NCI-H460 (cell line): ENCODE results near the gene TANGO6. TPM values are rescaled to one million over a fixed set of nuclear protein-coding genes. Genes with fewer than 3 reads are reported as not detected.
"Not testable (repeated sequence)": the region's sequence is repeated elsewhere in the genome, so short reads cannot be mapped to it uniquely, and the experiment has no call there.

Source experiments
- DNase-seq: peaks from one replicate; pipeline ENCODE4 v3.0.0-alpha.2; 2016; ENCODE audit warnings: low read depth; ENCODE audit errors: extremely low read depth
- total RNA-seq: library from RNA; depleted of rRNA; stranded (reverse); fragments of >200 nt; shearing (Covaris generic); gene quantifications from 2 replicates; pipeline ENCODE4 v1.2.3, GENCODE V29; 2014

TANGO6 gene
- total RNA-seq, 1 experiment from 2014 or later, result 22.6 TPM

DNA sequence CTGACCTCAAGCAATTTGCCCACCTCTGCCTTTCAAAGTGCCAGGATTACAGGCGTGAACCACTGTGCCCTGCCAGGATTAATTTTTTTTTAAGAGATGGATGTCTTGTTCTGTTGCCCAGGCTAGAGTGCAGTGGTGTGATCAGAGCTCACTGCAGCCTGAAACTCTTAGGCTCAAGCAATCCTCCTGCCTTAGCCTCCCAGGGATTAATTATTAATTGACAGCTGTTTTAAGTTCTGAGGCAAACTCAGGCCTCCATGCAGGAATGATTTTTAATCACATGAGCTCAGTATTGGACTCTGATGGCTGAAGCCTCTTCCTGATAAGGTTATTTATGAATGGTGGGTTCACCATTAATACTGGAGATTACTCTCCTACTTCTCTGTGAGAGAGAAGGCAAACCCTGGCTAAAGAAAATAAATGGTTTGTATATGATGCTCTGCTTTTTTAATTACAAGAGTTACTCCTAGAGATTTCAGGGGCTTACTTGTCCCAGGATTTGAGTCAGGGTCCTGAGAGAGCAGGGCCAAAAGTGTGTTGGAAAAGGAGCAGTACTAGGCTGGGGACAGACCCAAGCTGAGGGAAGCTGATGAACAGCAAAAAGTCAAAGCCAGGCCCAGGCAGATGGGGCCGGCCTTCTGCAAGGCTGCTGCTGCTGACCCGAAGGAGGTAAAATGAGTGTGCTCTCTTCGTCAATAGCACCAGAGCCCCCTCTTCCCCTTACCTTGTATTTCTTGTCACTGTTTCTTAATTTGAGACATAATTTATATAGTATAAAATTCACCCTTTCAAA lies 205.2 kb downstream of the TANGO6 start:
- no peak for DNase-seq

GRCh38 chr16:69049146-69049545 lies 205.8 kb downstream of the TANGO6 start:
- DNase-seq, result no peak

- DNase-seq, result no peak
Observed at GRCh38 chr16:69049603-69050375, 206.5 kb downstream of the TANGO6 start.

DNA sequence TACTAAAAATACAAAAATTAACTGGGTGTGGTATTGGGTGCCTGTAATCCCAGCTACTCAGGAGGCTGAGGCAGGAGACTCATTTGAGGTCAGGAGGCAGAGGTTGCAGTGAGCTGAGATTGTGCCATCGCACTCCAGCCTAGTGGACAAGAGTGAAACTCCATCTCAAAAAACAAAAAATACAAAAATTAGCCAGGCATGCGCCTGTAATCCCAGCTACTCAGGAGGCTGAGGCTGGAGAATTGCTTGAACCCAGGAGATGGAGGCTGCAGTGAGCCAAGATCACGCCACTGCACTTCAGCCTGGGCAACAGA lies 208.1 kb downstream of the TANGO6 start:
- DNase-seq, result not testable (repeated sequence)

DNA sequence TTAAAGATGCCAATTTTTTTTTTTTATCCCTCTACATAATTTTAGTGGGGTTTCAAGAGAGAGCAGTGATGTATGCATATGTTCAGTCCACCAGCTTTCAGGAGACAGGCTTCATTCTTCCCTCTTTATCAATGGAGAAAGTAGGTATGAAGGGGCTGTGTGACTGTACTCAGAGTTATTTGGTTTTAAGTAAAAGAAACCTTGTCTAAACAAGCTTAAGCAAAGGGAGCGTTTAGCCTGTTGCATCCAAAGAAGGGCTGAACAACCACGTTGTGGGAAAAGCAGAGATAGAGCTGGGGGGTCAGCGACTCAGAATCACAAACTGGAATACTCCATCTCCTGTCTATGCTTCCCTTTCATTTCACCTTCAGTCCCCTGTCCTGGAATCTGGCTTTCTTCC lies 211.7 kb downstream of the TANGO6 start:
- no peak for DNase-seq

GRCh38 chr16:69055980-69056379 lies 212.6 kb downstream of the TANGO6 start:
- DNase-seq, result no peak

GRCh38 chr16:69056421-69056820 lies 213.1 kb downstream of the TANGO6 start:
- no peak for DNase-seq

- peak; percentile 20 for DNase-seq
Observed at GRCh38 chr16:69057400-69058378, 214.4 kb downstream of the TANGO6 start.

- DNase-seq, result not testable (repeated sequence)
Observed at GRCh38 chr16:69063491-69063890, 220.2 kb downstream of the TANGO6 start.

- DNase-seq, result no peak
Observed at GRCh38 chr16:69064124-69064763, 220.9 kb downstream of the TANGO6 start.

DNA sequence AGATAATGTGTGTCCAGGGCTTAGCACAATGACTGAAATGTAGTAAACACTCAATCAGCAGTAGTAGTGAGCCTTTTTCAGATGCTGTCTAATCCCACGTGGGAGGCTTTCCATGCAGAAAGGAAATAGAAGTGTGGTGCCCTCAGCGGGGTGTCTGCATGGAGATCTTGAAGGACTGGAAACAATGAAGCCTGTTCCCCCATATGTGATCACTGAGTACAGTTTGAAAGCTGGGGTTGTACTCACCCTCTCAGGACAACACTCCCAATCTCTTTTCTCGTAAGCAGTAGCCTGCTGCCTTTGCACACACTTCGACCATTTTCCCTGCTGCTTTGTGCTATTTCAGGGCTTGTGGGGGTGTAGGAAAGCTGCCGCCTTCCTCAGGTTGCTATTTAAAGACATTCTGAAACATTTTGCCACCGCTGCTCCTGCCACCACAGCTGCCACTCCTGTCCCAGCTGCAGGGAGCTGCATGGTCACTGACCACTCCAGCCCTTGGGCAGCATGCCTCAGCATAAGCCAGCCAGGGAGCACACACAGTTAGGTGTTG lies 221.5 kb downstream of the TANGO6 start:
- DNase-seq, result no peak

- DNase-seq, result no peak
Observed at GRCh38 chr16:69069504-69069903, 226.2 kb downstream of the TANGO6 start.

DNA sequence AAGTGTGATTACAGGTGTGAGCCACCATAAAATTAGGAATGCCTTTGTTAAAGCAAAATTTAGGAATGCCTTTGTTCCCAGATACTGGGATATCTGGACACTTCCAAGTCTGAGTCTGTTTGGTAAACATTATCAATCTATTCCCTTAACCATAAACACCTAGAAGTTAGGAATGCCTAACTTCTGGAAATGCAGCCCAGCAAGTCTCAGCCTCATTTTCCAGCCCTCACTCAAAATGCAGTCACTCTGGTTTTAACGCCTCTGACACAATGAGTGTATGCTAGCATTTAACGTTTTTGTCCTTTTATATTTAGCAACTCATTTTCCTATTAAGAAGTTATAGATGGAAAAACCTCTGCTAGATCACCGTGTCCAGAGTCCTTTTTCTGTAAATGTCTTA lies 227.7 kb downstream of the TANGO6 start:
- no peak for DNase-seq

- DNase-seq, result no peak
Observed at GRCh38 chr16:69072640-69072974, 229.3 kb downstream of the TANGO6 start.

GRCh38 chr16:69073181-69073702 lies 229.9 kb downstream of the TANGO6 start:
- peak; percentile 18 for DNase-seq

DNA sequence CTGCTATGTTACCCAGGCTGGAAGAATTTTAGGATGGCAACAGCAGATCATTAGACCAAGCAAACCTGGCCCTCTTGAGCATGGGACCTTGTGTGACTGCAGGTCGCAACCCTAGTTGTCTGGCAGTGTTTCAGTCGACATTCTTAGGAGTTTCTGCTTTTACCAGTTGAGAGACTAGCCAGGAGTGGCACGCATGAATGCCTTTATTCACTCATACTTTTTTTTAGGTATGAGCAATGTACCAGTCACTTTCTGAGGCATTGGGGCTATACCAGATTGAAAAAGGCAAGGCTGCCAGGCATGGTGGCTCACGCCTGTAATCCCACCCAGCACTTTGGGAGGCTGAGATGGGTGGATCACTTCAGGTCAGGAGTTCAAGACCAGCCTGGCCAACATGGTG lies 233.9 kb downstream of the TANGO6 start:
- no peak for DNase-seq

DNA sequence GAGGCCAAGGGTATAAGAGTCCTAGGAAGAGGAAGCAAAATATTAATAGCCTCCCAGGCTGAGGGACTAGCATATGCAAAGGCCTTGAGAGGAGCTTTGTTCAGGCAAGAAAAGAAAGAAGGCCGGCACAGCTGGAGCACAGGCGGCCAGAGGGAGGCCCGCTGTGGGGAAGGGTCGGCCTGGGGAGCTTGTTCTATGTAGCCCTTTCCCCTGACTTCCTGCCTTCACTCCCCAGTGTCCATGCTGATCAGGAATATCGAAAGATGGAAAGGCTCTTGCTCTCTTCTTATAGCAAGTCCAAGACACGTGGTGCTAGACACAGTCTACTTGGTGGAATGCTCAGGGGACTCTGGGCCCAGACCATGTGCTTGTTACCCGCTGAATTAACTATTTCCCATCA lies 234.7 kb downstream of the TANGO6 start:
- no peak for DNase-seq

- DNase-seq, result no peak
Observed at GRCh38 chr16:69079697-69080096, 236.4 kb downstream of the TANGO6 start.

DNA sequence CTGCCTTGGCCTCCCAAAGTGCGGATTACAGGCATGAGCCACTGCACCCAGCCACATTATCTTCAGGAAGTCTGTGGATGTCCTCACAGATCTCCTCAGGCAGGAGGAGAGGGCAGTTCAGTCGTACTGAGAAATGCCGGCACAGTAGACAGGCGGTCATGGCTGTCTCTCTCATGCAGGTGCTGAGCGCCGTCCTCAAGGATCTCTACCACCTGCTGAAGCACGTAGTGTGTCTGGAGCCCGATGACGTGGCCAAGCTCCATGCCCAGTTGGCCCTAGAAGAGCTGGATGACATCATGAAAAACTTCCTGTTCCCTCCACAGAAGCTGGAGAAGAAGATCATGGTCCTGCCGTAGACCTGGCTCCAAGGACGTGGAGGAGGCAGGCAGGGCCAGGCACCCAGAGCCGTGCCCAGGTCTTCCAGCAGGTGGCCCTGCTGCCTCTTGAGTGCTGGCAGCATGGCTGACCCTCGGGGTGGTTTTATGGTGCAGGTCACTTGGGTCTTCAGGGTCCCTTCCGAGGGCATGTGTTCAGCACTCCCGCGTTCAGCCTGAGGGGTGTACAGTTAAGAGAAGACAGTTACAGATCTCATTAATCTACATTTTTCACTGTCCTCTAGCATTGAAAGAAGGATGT lies 240.1 kb downstream of the TANGO6 start:
- DNase-seq, result no peak

- no peak for DNase-seq
Observed at GRCh38 chr16:69084289-69084688, 241.0 kb downstream of the TANGO6 start.
